Adrenal gland (tissue), 12 donors: ENCODE data around the gene GALNT10. TPM values are rescaled to one million over a fixed set of nuclear protein-coding genes. Genes with fewer than 3 reads are reported as not detected.
A peak's percentile ranks its signal among the peaks of the same experiment; 100 is the strongest.

Source experiments
- DNase-seq, 7 donors: peaks; one replicate each; pipeline ENCODE4 v3.0.0-alpha.2; 2019 to 2020
- H3K27ac ChIP-seq, 5 donors: fragments of 200-600 bp; sonication (generic) in 4 of 5; 1 replicate in 3 of 5; 2 replicates in 2 of 5; pipeline versions ENCODE4 v1.5.1 to v1.8.0; 2016 to 2020; ENCODE audit warnings: mild to moderate bottlenecking in 1 of 5
- H3K27me3 ChIP-seq: fragments of 200-600 bp; 2 replicates; pipeline ENCODE4 v1.8.0; 2021
- H3K36me3 ChIP-seq, 2 donors: fragments of 200-600 bp; replicated peaks in 1 of 2; 1 replicate in 1 of 2; 2 replicates in 1 of 2; pipeline versions ENCODE4 v1.5.1 to v1.8.0; 2018 to 2022
- H3K4me1 ChIP-seq, 2 donors: fragments of 200-600 bp; replicated peaks in 1 of 2; 1 replicate in 1 of 2; 2 replicates in 1 of 2; pipeline versions ENCODE4 v1.5.1 to v1.8.0; 2018 to 2021
- H3K4me3 ChIP-seq, 4 donors: fragments of 200-600 bp; sonication (generic) in 3 of 4; one replicate each; pipeline ENCODE4 v1.5.1; 2016 to 2018
- H3K9me3 ChIP-seq, 3 donors: fragments of 200-600 bp; sonication (generic) in 1 of 3; replicated peaks in 1 of 3; 1 replicate in 2 of 3; 2 replicates in 1 of 3; pipeline versions ENCODE4 v1.5.1 to v1.8.0; 2016 to 2021
- CTCF ChIP-seq, 6 experiments: fragments of 450-650 bp in 4 of 6; fragments of 200-600 bp in 2 of 6; sonication (generic) in 1 of 6; IDR thresholded peaks; 1 replicate in 5 of 6; 2 replicates in 1 of 6; pipeline versions ENCODE4 v1.5.1 to v1.8.0; 2016 to 2021; ENCODE audit warnings: antibody characterized with exemption in 6 of 6, mild to moderate bottlenecking in 2 of 6, moderate library complexity in 1 of 6
- POLR2A ChIP-seq, 2 donors: fragments of 450-650 bp; IDR thresholded peaks; one replicate each; pipeline ENCODE4 v1.6.1; 2017; ENCODE audit warnings: antibody characterized with exemption in 2 of 2, mild to moderate bottlenecking in 2 of 2, moderate library complexity in 1 of 2
- WGBS, 4 donors: extraction: QIAGEN DNeasy Blood & Tissue Kit in 2 of 4; methylation state at CpG; one replicate each; pipeline versions ENCODE4 v1.1.5 to v1.1.7; 2013 to 2017; 5-methylcytosine and 5-hydroxymethylcytosine counted together
- intact Hi-C, 2 donors: fragments of 100-400 bp; cut with DNase I; formaldehyde crosslinking; loops; one replicate each; pipeline versions ENCODE4 v1.14.1 to v1.15.0; 2022 to 2023
- polyA plus RNA-seq, 3 donors: library from polyadenylated mRNA; stranded (reverse); fragments of 200-250 nt in 2 of 3; fragments of 350-450 nt in 1 of 3; fragmentation: Illumina TruSeq in 1 of 3; extraction: RNeasy Lipid Tissue Mini Kit (QIAGEN cat#74804) in 1 of 3; gene quantifications; one replicate each; pipeline ENCODE4 v1.2.3, GENCODE V29; 2013 to 2014
- total RNA-seq, 9 donors: library from RNA; depleted of rRNA in 4 of 9; stranded (reverse); fragments of >200 nt in 4 of 9; fragments of 120-200 nt in 1 of 9; fragmentation: NEBNext Ultra II Directional in 1 of 9; extraction: Animal tissue kit (Norgen Biotek cat#: 25700) in 1 of 9; gene quantifications; one replicate each; pipeline versions ENCODE4 v1.1.0 to v1.2.4, GENCODE V29; 2013 to 2023
- donor health status: healthy with polysubstance abuse.
- donor health status: Bipolar disorder and iron deficiency.
- donor health status: DM: yes; HTN: yes; CAD: no.
- donor health status: DM: no; HTN: no; CAD: no.
- donor health status: DM: no; HTN: no; CAD: no.
- donor health status: DM: yes; HTN: yes; CAD: no.

The GALNT10 gene
- total and polyA plus RNA-seq, 12 donors, result 5.6 to 74.1 (median 43.4) TPM

- TF ChIP-seq CTCF (IDR thresholded peaks at IDR 0.05) (no peak), POLR2A (IDR thresholded peaks at IDR 0.05) (no peak)
- Histone ChIP-seq H3K36me3 (no peaks in the 10 kb centered on the region), H3K4me1 (peaks cover 0 to 9% of the 10 kb centered on the region in 2 donors), H3K27me3 (no peaks in the 10 kb centered on the region), H3K4me3 (no peak overlapping the region), H3K27ac (peak overlapping the region in 1 of 5 donors; percentile 1), H3K9me3 (no peaks in the 10 kb centered on the region)
- peak in 2 of 7 donors; percentile 23 to 40 for DNase-seq
- 51 to 60% (median 57%) methylated on average over 4 of the region's 4 CpGs for WGBS, 4 donors
- intact Hi-C loops, result loop anchor here in 1 of 2 donors (5.0 kb wide), 1 partner anchor 340 kb away; no protein-coding TSS in a partner anchor
Measured at GRCh38 chr5:154406826-154407225, 216.3 kb downstream of the GALNT10 start.

- Histone ChIP-seq H3K27me3 (no peaks in the 10 kb centered on the region), H3K27ac (no peak overlapping the region), H3K36me3 (no peaks in the 10 kb centered on the region), H3K9me3 (no peaks in the 10 kb centered on the region), H3K4me3 (no peak overlapping the region), H3K4me1 (peaks cover 0 to 9% of the 10 kb centered on the region in 2 donors)
- 86 to 90% (median 87%) methylated on average over 6 of the region's 6 CpGs for WGBS, 4 donors
- peak in 1 of 7 donors; percentile 2 for DNase-seq
- intact Hi-C loops, result loop anchor here in 1 of 2 donors (5.0 kb wide), 1 partner anchor 342 kb away; no protein-coding TSS in a partner anchor
- TF ChIP-seq CTCF (IDR thresholded peaks at IDR 0.05) (no peak), POLR2A (IDR thresholded peaks at IDR 0.05) (no peak)
Measured at GRCh38 chr5:154408811-154409210, 218.3 kb downstream of the GALNT10 start.

- no peak overlapping the region for H3K4me3 ChIP-seq
- H3K9me3 ChIP-seq, result no peaks in the 10 kb centered on the region
- intact Hi-C loops, result loop anchor here in 1 of 2 donors (5.0 kb wide), 1 partner anchor 342 kb away; no protein-coding TSS in a partner anchor
- H3K4me1 ChIP-seq, result peaks cover 0 to 9% of the 10 kb centered on the region in 2 donors
- no peak overlapping the region for H3K27ac ChIP-seq
- peak in 2 of 7 donors; percentile 10 to 20 for DNase-seq
- no peaks in the 10 kb centered on the region for H3K27me3 ChIP-seq
- H3K36me3 ChIP-seq, result no peaks in the 10 kb centered on the region
- WGBS, 4 donors, result 91 to 96% (median 94%) methylated on average over 15 of the region's 15 CpGs
- TF ChIP-seq CTCF (IDR thresholded peaks at IDR 0.05) (no peak), POLR2A (IDR thresholded peaks at IDR 0.05) (no peak)
Measured at GRCh38 chr5:154409230-154409840, 218.8 kb downstream of the GALNT10 start.

- intact Hi-C loops, result loop anchor here in 1 of 2 donors (10.0 kb wide), 1 partner anchor 435 kb away; no protein-coding TSS in a partner anchor
- H3K9me3 ChIP-seq, result no peaks in the 10 kb centered on the region
- peak in 1 of 7 donors; percentile 5 for DNase-seq
- no peaks in the 10 kb centered on the region for H3K27me3 ChIP-seq
- H3K4me3 ChIP-seq, result no peak overlapping the region
- H3K4me1 ChIP-seq, result peaks cover 0 to 5% of the 10 kb centered on the region in 2 donors
- TF ChIP-seq CTCF (IDR thresholded peaks at IDR 0.05) (no peak), POLR2A (IDR thresholded peaks at IDR 0.05) (no peak)
- no peaks in the 10 kb centered on the region for H3K36me3 ChIP-seq
- no peak overlapping the region for H3K27ac ChIP-seq
Measured at GRCh38 chr5:154410008-154410407, 219.5 kb downstream of the GALNT10 start.
